ENCODE measurements around the gene LDLRAD4.

Gene LDLRAD4

GRCh38 chr18:13394801-13395200 is 176.2 kb downstream of the LDLRAD4 start:
- no peak for DNase-seq

- no peak for DNase-seq
Observed at GRCh38 chr18:13395577-13395976, 177.0 kb downstream of the LDLRAD4 start.

GRCh38 chr18:13397504-13398163 is 179.1 kb downstream of the LDLRAD4 start:
- DNase-seq: no peak

- no peak for DNase-seq
Observed at GRCh38 chr18:13398631-13399030, 180.1 kb downstream of the LDLRAD4 start.

GRCh38 chr18:13399511-13399910 is 181.0 kb downstream of the LDLRAD4 start:
- DNase-seq: no peak

GRCh38 chr18:13400636-13401315 is 182.2 kb downstream of the LDLRAD4 start:
- DNase-seq: no peak

GRCh38 chr18:13401404-13401803 is 182.8 kb downstream of the LDLRAD4 start:
- no peak for DNase-seq

- DNase-seq: no peak
Observed at GRCh38 chr18:13401826-13402225, 183.3 kb downstream of the LDLRAD4 start.

GRCh38 chr18:13403786-13404549 is 185.4 kb downstream of the LDLRAD4 start:
- DNase-seq: no peak

- no peak for DNase-seq
Observed at GRCh38 chr18:13405305-13406038, 186.9 kb downstream of the LDLRAD4 start.

- DNase-seq: no peak
Observed at GRCh38 chr18:13406049-13406615, 187.6 kb downstream of the LDLRAD4 start.

- DNase-seq: no peak
Observed at GRCh38 chr18:13406736-13407135, 188.2 kb downstream of the LDLRAD4 start.

- no peak for DNase-seq
Observed at GRCh38 chr18:13407484-13407883, 188.9 kb downstream of the LDLRAD4 start.

GRCh38 chr18:13409026-13409425 is 190.5 kb downstream of the LDLRAD4 start:
- DNase-seq: no peak

GRCh38 chr18:13409997-13410396 is 191.4 kb downstream of the LDLRAD4 start:
- no peak for DNase-seq

GRCh38 chr18:13410471-13410870 is 191.9 kb downstream of the LDLRAD4 start:
- DNase-seq: no peak

- DNase-seq: no peak
Observed at GRCh38 chr18:13412017-13412416, 193.5 kb downstream of the LDLRAD4 start.

- DNase-seq: no peak
Observed at GRCh38 chr18:13412901-13413300, 194.3 kb downstream of the LDLRAD4 start.

- DNase-seq: no peak
Observed at GRCh38 chr18:13414102-13414501, 195.5 kb downstream of the LDLRAD4 start.

GRCh38 chr18:13414521-13414920 is 196.0 kb downstream of the LDLRAD4 start:
- DNase-seq: no peak

- no peak for DNase-seq
Observed at GRCh38 chr18:13415736-13416135, 197.2 kb downstream of the LDLRAD4 start.

GRCh38 chr18:13416208-13416607 is 197.6 kb downstream of the LDLRAD4 start:
- DNase-seq: no peak

GRCh38 chr18:13416848-13417247 is 198.3 kb downstream of the LDLRAD4 start:
- DNase-seq: no peak

Measured in NCI-H526 treated with DMSO at 0.1 percent for 48 hours (cell line).